ENCODE data around the gene RAPH1.
"Not testable (repeated sequence)": the region's sequence is repeated elsewhere in the genome, so short reads cannot be mapped to it uniquely, and the experiment has no call there.

RAPH1 gene

DNA sequence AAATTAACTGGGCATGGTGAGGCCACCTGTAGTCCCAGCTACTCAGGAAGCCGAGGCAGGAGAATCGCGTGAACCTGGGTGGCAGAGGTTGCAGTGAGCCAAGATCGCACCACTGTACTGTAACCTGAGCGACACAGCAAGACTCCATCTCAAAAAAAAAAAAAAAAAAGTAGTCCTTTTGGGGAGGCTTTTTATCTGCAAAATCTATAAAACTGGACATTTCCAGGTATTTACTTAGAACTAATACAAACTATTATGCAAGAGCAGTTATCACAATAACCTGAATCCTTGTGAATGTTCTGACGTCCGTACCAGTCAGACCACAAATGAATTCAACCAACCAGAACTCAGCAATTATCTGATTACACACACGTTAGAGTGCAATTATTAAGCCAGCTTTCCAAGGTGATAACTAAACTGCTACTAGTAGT is 8.8 kb upstream of the RAPH1 start:
- no peak for DNase-seq

DNA sequence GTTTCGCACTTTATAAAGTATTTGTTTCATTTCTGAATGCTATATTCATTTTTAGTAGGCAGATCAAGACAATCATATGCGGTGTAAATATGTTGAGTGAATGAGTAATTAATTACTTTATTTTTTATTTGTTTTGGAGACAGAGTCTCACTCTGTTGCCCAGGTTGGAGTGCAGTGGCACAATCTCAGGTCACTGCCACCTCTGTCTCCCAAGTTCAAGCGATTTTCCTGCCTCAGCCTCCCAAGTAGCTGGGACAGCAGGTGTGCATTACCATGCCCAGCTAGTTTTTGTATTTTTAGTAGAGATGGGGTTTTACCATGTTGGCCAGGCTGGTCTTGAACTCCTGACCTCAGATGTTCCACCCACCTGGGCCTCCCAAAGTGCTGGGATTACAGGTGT is 5.5 kb upstream of the RAPH1 start:
- not testable (repeated sequence) for DNase-seq

DNA sequence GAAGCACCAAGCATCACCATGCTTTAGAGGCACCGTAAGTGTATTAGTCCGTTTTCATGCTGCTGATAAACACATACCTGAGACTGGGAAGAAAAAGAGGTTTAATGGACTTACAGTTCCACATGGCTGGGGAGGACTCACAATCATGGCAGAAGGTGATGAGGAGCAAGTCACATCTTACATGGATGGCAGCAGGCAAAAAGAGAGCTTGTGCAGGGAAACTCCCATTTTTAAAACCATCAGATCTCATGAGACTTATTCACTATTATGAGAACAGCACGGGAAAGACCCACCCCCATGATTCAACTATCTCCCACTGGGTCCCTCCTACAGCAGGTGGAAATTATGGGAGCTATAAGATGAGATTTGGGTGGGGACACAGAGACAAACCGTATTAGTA is 3.1 kb upstream of the RAPH1 start:
- not testable (repeated sequence) for DNase-seq

DNA sequence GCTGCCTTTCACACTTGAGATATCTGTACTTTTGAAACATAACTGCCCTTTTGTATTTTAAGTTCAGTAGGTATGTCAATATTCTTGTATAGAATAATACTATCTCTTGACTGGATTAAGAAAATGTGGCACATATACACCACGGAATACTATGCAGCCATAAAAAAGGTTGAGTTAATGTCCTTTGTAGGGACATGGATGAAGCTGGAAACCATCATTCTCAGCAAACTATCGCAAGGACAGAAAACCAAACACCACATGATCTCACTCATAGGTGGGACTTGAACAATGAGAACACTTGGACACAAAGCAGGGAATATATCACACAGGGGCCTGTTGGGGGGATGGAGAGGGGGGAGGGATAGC is 1.5 kb upstream of the RAPH1 start:
- not testable (repeated sequence) for DNase-seq

DNA sequence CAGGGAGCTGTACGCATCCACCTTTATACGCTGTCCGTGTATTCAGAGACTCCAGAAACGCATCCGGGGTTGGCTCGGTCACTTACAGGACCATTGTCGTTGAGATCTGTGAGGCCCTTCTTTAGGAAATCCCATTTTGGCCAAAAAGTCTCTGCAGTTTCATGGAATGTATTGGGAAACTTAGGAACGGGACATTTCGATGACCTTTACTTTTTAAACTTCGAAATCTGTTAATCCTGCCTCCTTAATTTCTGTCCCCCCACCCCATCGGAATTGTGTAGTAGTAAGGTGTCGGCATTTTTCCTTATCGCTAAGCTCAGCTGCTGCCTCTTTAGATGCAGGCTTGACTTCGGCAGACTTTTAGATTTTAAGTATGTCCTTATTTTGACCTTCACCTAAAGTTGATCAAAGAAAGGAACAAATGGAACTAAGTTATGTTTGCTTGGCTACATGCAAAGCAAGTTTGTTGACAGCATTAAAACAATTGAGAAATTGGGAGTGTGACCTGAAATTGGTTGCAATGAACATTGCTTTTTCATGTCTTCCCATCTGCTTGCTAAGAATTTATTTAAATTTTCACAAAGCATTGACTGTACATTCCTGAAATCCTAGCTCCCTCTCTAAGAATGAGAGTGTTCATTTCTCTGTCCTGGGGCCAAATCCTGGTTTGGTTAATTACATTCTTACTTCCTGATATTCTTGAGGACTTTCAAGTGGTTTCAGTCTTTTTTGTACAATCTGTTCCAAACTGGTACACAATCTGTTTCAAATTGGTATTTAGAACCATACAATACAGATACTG is 884 bp upstream of the RAPH1 start:
- DNase-seq, result no peak

DNA sequence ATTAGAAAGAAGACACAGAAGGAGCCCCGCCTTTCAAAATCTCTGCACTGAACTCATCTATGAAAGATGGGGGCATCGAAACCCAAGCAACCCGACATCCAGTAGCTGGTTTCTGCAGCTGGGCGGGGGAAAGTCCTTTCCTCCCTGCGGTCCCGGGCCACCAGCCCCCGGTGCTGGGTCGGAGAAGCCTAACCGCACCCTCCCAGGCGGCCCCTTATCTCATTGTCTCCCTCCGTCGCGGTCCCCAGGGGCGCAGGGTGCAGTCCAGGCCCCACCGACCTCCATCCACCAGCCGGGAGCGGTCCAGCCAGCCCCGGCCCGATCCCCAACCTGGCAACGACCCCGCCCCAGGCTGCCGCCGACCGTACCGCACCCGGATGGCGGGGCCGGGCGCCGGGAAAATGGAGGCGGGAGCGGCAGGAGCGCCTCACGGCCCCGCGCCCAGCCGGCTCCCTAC is 452 bp downstream of the RAPH1 start:
- peak; percentile 16 for DNase-seq

DNA sequence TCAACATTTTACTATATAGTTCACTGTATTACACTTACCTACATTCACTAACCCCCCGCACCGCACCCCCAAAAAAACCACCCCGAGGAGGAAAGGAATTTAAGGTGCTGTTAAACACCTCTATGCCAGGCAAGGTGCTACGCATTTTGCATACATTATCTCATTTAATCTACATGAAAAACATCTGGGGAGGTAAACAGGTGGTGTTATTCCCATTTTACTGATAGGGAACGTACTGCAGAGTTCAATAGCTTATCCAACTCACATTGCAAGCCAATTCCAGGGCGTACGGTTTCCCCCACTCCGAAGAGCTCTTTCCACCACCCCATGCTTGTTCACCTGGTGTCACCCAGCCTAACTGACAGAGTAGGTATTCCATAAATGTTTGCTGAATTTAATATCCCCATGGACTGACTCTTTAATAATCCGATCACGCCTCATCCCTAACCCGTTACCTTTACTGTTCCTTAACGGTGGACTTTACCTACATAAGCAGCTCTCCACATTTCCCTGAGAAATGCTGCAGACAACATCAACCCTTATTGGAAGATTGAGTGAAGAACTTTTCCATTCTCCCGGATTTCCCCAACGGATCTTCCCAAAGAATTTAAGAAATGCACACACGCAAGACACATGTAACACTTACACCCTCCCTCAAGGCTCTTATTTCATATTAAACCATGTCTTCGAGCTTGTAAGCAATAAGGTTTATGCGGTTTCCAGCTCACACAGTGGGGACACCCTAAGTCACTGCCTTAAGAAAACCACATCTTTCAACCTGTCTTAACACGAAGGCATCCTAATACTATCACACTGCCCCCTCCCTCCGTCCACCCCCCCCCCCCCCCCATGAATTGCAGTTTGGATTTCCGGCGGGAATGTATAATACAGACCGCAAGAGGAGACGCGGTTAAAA is 1.2 kb downstream of the RAPH1 start:
- DNase-seq, result peak; percentile 1

DNA sequence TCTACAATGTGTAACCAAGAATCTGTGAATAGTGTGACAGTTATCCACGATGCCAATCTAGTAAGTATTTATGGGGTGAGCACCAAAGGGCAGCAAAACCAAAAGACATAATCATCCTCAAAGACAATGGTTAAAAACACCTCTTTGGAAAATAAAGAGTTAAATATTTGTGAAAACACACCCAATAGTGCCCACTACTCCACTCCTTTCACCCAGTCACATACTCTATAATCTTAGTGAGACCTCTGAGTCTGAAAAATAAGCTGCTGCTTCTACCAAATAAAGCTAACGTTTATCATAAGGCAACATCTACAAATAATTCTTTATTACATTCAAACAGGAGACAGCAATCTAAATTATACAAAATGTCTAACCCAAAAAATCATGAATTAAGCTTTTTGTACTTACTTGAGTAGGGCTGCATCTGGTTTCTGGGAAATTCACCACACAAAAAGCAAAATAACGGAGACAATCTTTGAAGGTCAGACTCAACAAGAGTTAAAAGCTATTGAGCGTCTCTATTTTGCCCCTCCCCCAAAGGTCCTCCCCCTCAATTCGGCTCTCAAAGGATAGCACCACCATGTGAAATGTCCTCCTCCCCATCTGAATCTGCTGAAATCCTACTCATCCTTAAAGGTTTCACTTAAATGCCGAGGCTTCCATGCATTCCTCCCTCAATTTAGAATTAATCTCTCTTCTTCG is 2.0 kb downstream of the RAPH1 start:
- no peak for DNase-seq

DNA sequence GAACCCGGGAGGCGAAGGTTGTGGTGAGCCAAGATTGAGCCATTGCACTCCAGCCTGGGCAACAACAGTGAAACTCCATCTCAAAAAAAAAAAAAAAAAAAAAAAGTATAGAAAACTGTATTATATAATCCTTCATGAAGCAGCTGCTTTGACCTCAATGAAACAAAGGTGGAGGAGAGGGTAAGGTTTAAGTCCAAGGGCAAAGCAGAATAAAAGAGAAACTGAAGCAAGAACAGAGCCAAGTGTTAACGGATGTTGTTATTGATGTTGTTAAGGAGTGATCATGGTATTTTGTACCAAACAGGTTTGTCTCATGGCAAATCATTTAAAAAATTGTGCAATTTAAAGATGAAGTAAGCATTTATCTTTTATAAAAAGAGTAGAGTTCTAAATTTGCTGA is 7.4 kb downstream of the RAPH1 start:
- no peak for DNase-seq

DNA sequence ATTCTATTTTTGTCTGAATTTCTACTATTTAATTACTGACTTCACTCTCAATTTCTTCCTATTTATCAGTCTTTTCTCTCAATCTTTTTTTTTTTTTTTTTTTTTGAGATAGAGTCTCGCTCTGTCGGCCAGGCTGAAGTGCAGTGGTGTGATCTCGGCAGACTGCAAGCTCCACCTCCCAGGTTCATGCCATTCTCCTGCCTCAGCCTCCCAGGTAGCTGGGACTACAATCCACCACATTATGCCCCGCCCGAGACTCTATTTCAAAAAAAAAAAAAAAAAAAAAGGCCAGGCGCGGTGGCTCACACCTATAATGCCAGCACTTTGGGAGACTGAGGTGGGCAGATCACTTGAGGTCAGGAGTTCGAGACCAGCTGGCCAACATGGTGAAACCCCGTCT is 21.8 kb downstream of the RAPH1 start:
- DNase-seq, result not testable (repeated sequence)

DNA sequence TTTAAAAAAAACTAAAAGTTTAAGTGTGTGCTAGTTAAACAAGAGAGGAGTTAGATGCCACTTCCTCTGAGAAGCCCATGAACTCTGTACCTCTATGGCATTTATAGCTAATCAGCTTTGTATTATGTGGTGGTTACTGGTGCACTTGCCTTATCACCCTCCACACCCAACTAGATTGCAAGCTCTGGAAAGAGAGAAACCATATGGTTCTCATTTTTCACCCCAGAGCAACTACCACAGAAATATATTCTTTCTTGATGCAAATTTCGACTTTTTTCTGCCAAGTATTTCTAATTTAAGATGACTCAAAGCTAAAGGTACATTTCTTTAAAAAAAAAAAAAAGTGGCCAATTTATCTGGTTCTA is 24.2 kb downstream of the RAPH1 start:
- DNase-seq, result no peak

DNA sequence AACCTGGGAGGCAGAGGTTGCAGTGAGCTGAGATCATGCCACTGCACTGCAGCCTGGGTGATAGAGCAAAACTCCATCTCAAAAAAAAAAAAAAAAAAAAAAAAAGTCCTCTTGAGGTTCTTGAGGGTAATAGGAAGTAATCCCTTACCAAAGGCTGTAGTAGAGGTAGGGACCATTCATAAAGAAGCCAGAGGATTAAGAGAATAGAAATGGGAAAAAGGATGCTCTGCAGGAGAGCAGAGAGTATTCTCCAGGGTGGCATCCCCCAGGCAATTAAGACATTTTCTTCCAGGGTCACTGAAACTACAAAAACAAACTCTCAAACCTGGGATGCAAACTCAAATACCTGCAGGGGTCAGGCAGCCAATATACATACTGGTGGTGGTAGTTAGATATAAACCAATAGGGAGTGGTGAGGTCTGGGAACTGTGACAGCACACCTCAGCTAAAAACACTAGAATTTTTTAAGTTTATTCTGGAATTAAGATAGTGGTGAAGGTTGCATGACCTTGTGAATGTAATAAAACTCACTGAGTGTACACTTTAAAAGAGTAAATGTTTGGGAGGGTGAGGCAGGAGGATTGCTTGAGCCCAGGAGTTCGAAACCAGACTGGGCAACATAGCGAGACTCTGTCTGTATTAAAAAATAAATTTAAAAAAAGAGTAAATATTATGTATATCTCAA is 24.7 kb downstream of the RAPH1 start:
- no peak for DNase-seq

DNA sequence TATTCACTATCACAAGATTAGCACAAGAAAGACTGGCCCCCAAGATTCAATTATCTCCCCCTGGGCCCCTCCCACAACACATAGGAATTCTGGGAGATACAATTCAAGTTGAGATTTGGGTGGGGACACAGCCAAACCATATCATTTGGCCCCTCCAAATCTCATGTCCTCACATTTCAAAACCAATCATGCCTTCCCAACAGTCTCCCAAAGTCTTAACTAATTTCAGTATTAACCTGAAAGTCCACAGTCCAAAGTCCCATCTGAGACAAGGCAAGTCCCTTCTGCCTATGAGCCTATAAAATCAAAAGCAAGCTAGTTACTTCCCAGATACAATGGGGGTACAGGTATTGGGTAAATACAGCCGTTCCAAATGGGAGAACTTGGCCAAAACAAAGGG is 31.6 kb downstream of the RAPH1 start:
- not testable (repeated sequence) for DNase-seq

DNA sequence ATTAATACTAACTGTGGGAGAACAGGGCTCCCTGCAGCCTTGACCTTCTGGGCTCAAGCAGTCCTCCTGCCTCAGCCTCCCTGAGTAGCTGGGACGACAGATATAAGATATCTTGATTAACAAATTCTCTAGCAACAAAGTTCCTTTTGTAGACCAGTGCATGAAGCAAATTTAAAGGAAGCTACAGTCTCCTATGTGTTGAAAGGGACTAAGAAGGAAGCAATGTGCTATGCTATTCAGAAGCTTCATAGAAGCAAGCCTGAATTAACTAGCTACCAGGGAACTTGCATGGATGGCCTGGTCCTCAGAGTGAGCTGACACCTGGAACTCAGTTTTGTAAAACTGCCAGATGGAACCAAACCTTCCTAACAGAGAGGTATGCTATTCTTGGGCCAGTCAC is 33.2 kb downstream of the RAPH1 start:
- no peak for DNase-seq

DNA sequence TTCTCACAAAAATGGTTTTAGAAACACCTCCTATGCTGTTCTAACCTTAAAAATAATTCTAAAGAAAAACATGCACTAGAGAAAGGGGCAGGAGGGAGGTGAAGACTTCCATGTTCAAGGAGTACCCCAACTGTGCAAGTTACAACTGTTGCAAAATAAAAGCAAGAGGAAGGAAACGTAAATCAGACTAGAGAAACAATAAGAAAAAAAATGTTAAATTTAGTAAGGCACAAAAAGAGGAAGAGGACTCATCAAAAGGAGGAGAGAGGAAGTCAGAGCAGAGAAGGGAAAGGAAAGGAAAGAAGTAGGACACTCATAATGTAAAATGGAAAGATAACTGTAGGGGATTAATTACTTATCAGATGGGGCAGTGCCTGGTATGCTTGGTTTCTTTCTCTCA is 34.1 kb downstream of the RAPH1 start:
- no peak for DNase-seq

DNA sequence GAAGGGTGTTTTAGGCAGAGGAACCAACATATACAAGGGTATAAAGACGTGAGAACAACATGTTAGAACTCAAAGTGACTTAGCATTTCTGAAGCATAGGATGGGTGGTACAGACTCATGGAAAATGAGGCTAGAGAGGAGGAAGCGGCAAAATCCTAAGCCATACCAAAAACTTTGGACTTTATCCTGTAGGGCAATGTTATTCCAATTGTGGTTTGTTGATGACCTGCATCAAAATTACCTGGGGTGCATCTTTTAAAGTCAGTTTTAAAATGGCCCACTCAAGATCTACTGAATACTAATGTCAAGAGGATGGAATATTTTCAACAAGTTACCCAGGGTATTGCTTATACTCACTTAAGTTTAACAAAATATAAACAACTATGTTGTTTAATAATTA is 34.8 kb downstream of the RAPH1 start:
- no peak for DNase-seq

DNA sequence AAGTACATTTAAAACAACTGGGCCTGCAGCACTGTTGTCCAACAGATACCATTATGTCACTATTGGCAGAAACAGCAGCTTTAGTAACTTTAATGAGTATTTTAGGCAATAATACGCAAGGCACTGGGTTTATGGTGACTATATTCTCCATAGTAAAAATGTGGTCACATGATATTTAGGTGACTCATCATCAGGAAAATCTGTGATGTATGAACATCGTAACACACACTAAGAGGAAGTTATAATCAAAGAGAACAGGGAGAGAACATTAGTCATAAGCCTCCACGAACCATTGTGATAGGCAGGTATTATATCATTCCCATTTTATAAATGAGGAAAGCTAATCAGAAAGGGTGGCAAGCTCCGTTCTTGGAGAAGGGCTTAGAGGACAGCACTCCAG is 36.9 kb downstream of the RAPH1 start:
- DNase-seq, result no peak

DNA sequence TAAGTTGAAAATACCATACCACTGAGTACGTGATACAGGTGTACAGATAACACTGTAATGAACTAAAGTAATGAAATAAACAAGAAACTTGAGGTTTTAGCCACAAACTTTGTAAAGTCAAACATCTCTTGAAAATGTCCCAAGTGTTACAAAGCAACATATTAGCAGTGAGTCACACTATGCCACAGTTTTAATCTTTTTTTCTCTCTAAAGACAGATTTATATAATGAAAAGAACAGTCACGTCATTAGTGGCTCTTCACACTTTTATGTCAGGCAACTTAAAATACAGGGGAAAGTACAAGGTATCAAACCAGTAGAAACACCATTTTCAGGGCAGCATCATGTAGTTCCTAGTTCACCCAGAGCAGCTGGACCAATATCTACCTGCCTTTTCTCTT is 42.1 kb downstream of the RAPH1 start:
- no peak for DNase-seq

DNA sequence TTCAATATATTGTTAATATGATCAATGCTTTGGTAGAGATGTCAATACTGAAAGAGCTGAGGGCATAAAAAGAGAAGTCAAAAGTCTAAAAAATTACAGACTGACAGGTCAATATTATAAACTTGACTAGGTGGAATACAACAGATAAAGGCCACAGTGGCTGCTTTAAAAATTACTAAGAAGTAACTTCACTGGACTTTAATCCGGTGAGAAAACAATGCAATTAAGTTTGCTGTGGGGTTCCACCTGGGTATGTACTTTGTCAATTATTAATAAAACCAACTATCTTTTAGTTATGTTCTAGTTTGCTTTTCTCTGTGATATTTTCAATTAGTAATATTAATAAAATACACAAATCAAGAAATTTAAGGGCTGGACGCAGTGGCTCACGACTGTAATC is 44.7 kb downstream of the RAPH1 start:
- DNase-seq, result no peak

DNA sequence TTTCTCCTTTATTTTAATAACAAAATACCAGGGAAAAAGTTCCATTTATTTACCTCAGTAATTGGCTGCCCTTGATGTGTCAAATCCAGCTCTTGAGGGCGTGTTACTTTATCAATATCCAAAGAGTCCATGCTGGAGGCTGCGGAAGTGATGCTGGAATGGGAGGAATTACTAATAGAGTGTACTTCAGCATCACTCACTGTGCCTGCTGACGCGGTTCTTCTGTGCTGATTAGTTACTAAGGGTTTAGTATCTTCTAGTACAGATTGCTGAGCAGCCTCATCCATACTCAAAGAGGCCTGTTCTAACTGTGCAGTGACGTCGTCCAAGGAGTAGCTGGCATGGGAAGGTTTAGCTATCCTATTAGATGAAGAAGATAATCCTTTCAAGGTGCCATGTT is 45.6 kb downstream of the RAPH1 start:
- no peak for DNase-seq

DNA sequence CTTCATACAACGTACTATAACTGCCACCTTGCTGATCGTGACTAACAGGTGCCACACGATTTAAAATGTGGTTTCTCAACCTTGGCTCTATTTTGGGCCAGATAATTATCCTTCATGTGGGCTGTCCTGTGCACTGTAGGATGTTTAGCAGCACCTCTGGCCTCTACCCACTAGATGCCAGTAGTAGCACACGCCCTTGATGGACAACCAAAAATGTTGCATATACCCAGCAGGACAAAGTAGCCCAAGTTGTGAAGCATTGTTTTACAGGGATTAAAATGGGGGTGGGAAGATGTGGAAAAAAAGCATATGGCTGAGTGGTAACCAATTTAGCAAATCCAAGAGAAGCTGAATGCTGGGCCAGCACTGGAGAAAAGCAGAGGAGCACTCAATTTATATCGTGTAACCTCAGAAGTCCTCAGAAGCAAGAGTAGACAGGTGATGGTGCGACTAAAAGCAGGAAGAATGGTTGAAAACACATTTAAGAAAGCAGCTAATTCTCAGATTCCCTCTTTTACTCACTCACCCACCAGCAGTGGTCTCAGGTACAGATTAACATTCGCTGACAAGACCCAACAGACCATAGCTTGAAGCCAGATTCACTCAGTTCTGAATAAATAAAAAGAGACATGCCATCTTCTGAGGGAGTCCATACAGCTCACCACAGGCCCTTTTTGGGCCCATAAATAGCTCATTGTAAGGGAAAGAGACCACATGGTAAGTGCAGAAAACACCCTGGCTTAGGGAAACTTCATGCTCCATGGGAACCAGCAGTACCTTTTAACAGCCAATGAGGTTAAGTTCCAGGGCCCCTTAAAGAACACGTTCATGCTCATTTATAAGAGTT is 50.6 kb downstream of the RAPH1 start:
- peak; percentile 24 for DNase-seq

DNA sequence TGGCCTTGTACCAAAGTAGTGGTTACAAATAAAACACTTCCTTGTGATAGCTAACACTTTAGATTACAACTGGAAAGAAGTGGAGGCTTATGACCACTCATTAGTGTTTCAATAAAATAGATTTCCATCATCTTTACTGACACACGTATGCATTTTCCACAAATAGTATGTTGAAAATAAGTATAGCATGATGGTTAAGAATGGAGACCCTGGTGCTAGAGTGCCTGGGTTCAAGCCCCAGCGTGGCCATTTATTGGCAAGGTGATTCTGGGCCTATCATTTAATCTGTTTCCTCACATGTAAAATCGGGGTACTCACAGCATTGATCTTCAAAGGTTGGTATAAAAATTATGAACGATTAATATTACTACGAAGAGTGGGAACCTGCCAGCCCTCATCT is 54.5 kb downstream of the RAPH1 start:
- no peak for DNase-seq

Data from activated effector memory CD4-positive, alpha-beta T cell treated with Interleukin-2 at 50 U/mL for 16 hours (primary cell).